GM12892 (cell line): ENCODE results near the gene NRXN3.

Experiments used
- DNase-seq: peaks from one replicate; pipeline ENCODE4 v3.0.0; 2011; ENCODE audit not compliant: insufficient read length
- FAIRE-seq: peaks from 2 replicates; lab custom pipeline; 2011; peaks lifted over from hg19 to GRCh38; lab: Jason Lieb, UNC
- POLR2A ChIP-seq: IDR thresholded peaks from 2 replicates; pipeline ENCODE4 v1.6.1; 2011; ENCODE audit warnings: low read depth, low read length, control low read depth
- POLR2AphosphoS5 ChIP-seq: IDR thresholded peaks from 2 replicates; pipeline ENCODE4 v1.6.1; 2011; ENCODE audit warnings: low read depth, low read length, control low read depth
- TAF1 ChIP-seq: IDR thresholded peaks from 2 replicates; pipeline ENCODE4 v1.6.1; 2011; ENCODE audit warnings: low read depth, mild to moderate bottlenecking, control low read depth, low read length, borderline replicate concordance

Gene NRXN3

DNA sequence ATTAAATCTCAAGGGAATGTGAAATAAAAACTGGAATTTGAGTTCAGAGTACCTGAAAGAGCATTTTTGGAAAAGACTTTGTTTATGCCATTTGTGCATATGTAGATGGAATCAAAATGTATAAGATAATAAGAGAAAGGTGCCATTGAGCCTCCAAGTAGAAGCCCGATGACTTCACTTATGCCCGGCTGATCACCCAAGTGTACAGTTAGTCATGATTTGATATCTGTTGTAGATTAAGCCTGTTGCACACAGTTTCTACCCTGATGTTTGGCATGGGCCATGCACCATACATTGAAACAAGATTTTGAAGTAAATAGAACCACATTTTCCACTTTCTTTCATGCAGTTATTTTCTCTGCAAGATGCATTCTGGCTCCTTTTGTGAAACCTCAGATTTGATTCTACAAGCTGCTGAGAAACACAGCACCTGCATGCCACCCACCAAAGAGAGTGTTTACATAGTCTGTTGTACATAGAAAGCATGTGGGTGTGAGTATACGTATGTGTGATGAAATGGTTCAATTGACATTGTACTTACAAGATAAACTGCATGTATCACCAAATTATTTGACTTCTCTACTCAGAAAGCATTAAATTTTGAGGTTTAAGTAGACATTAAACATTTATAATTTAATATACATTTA lies 1268.6 kb downstream of the NRXN3 start:
- FAIRE-seq: no peak
- DNase-seq: no peak
- TF ChIP-seq POLR2AphosphoS5: no peak

DNA sequence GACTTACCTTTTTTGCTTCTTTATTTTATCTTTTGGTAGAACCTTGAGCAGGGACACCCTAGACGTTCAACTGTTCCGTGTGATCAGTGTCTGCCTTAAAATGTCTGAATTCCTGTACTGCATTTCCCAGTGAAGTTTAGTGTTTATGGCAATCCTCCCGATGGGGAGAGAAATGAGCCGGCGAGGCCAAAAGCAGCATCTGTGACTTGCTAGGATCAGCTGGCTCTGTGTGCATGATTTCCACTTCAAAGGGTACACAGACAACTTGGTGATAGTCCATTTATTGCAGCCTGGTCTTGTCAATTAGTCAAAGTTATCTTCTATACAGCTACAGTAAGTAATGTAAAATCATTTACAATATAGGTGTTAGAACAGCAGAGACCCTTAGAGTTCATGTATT lies 1272.6 kb downstream of the NRXN3 start:
- DNase-seq (no peak), FAIRE-seq (no peak)
- TF ChIP-seq POLR2AphosphoS5: no peak
- TF ChIP-seq TAF1: no peak
- TF ChIP-seq POLR2A: no peak

GRCh38 chr14:79443602-79444001 lies 1273.4 kb downstream of the NRXN3 start:
- no peak for FAIRE-seq
- DNase-seq: no peak
- TF ChIP-seq TAF1 (no peak), POLR2AphosphoS5 (no peak), POLR2A (no peak)

- TF ChIP-seq POLR2AphosphoS5 (no peak), TAF1 (no peak), POLR2A (no peak)
- no peak for DNase-seq
- no peak for FAIRE-seq
Observed at GRCh38 chr14:79448960-79449359, 1278.8 kb downstream of the NRXN3 start.

GRCh38 chr14:79451601-79452000 lies 1281.4 kb downstream of the NRXN3 start:
- DNase-seq: no peak
- no peak for TF ChIP-seq POLR2AphosphoS5
- TF ChIP-seq POLR2A: no peak
- TF ChIP-seq TAF1: no peak
- no peak for FAIRE-seq

- TF ChIP-seq POLR2A (no peak), TAF1 (no peak), POLR2AphosphoS5 (no peak)
- no peak for DNase-seq
- FAIRE-seq: no peak
Observed at GRCh38 chr14:79453276-79453675, 1283.1 kb downstream of the NRXN3 start.

DNA sequence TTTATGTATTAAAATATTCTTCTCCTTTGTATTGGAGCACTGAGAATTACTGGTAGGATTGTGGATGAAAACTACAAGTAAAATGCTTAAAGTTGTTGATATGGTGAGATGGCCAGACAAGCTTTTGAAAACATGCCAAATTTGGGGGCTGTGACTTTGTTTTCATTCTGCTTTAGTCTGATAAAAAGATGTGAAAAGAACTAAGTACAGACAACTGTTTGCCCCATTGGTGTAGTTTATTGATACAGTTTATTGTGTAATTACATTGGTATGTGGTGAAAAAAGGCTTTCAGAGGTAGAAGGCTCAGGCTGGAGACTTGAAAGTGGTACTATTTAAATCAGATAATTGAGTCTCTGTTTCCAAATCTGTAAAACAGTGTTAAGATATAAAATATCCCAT lies 1294.3 kb downstream of the NRXN3 start:
- no peak for DNase-seq
- TF ChIP-seq POLR2AphosphoS5 (no peak), POLR2A (no peak), TAF1 (no peak)
- FAIRE-seq: no peak

GRCh38 chr14:79465651-79466050 lies 1295.5 kb downstream of the NRXN3 start:
- no peak for FAIRE-seq
- TF ChIP-seq POLR2AphosphoS5: no peak
- TF ChIP-seq TAF1: no peak
- no peak for TF ChIP-seq POLR2A
- DNase-seq: no peak

- DNase-seq: no peak
Observed at GRCh38 chr14:79466938-79467527, 1296.9 kb downstream of the NRXN3 start.

GRCh38 chr14:79467835-79468234 lies 1297.7 kb downstream of the NRXN3 start:
- FAIRE-seq (no peak), DNase-seq (no peak)
- TF ChIP-seq POLR2AphosphoS5 (no peak), TAF1 (no peak), POLR2A (no peak)

More at GRCh38 chr14:79466938-79467527, 1296.9 kb downstream of the NRXN3 start:
- TF ChIP-seq TAF1 (no peak), POLR2A (no peak), POLR2AphosphoS5 (no peak)
- FAIRE-seq: no peak

DNA sequence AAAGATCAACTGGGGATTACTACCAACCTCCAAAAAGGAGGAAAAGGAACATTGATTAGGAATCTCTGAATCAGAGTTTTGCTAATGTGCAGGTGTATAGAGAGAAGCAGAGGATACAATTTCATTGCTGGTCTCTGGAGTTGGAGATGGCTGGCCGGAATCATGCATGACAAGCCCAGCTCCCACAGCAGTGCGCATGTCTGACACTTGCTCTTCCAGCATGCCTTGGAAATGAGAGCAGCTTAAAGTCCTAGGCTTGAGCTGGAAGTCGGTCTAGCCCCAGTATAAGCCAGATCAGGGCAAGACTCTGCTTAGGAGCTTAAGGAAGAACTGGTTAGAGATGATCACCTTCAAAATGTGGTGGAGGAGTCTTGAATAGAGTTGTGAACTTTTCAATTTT lies 1298.3 kb downstream of the NRXN3 start:
- TF ChIP-seq POLR2AphosphoS5 (no peak), POLR2A (no peak), TAF1 (no peak)
- DNase-seq (no peak), FAIRE-seq (no peak)

GRCh38 chr14:79473651-79474050 lies 1303.5 kb downstream of the NRXN3 start:
- TF ChIP-seq POLR2AphosphoS5 (no peak), TAF1 (no peak), POLR2A (no peak)
- no peak for FAIRE-seq
- no peak for DNase-seq
